HG03103 (cell line): ENCODE measurements around the gene RCOR1.

Experiments used
- ATAC-seq: cut with Tn5 transposase; IDR thresholded peaks from one replicate; pipeline ENCODE4 v1.9.1; 2021; ENCODE audit warnings: low read depth; ENCODE audit not compliant: unreplicated experiment

The RCOR1 gene

DNA sequence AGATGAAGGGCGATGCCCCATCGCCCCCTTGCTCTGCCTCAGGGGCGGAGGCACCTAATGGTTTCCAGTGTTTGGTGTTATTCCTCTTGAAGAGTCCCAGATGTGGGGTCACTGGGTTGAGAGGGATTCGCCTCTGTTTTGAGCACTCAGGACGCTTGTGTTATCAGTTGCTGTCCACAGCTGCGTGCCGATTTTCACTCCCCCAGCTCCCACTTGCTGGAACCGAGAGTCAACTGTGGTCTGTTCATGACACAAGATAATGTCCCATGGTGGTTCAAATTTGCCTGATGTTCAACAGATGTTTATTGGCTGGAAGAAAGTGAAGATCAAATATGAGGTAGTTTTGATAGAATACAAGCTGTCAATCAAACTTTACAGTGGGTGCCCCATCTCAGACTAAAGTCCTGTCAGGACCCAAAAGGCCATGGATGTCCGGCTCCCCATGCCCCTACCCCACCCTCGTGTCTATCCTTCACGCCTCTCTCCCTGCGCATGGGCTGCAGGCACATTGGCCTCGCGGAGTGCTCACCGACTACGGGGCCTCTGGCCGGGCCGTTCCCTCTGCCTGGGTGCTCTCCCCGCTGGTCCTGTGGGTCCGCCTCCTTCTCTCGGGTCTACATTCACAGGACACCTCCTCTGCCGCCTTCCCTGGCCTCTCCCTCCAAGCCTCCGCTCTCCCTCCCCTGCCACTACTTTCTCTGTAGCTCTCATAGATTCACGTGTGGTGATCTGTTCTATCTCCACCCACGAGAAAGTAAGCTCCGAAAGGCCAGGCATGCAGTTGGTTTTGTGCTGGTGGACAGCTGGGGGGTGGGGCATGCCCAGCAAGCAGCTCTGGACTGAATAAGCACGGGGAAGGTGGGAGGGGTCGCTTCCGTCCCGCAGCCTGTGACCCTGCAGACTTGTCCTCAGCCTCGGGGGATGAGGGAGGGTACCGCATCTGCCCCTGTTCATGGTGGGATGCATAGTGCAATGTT lies 178.0 kb downstream of the RCOR1 start:
- no peak for ATAC-seq

DNA sequence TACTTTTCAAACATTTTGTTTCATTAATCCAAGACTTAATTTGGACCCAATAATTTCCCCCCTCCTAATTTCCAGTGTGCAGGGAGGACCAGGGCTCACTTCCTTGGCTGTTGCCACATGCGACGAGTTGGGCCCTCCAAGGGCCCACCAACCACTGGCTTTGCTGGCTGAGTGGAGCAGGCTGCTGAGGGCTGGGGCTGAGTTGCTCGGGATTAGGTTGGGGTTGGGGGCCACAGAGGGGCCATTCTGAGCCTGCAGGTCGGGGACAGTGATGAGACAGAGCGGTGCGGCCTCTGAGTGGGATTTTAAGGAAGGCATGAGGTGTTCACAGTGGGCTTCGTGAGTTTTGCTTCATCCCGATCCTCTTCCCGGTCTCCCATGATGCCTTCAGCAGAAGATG lies 178.7 kb downstream of the RCOR1 start:
- no peak for ATAC-seq

DNA sequence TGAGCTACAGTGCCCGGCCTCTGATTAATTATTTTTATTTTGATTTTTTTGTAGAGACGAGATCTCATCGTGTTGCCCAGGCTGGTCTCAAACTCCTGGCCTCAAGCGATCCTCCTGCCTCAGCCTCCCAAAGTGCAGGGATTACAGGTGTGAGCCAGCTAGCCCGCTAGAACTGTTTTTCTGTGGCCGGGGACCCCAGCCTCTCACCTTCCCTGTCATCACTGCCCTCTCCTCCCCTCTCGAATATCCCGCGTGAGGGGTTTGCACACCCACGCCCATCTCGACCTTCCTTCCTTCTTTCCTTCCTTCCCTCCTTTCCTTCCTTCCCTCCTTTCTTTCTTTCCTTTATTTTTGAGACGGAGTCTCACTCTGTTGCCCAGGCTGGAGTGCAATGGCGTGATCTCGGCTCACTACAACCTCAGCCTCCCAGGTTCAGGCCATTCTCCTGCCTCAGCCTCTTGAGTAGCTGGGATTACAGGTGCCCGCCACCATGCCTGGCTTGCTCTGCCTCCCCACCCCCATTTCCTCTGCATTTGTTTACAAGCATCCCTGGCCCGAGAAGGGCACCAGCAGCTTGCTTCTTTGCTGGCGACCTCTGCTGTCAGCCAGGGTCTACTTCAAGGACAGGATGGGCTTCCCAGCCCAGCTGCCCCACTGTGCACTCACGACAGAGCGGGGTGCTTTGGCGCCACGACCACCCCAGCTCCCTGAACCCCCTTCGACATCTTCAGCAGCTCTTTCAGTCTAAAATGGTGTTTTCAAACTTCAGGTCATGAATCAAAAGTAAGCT lies 180.5 kb downstream of the RCOR1 start:
- no peak for ATAC-seq

DNA sequence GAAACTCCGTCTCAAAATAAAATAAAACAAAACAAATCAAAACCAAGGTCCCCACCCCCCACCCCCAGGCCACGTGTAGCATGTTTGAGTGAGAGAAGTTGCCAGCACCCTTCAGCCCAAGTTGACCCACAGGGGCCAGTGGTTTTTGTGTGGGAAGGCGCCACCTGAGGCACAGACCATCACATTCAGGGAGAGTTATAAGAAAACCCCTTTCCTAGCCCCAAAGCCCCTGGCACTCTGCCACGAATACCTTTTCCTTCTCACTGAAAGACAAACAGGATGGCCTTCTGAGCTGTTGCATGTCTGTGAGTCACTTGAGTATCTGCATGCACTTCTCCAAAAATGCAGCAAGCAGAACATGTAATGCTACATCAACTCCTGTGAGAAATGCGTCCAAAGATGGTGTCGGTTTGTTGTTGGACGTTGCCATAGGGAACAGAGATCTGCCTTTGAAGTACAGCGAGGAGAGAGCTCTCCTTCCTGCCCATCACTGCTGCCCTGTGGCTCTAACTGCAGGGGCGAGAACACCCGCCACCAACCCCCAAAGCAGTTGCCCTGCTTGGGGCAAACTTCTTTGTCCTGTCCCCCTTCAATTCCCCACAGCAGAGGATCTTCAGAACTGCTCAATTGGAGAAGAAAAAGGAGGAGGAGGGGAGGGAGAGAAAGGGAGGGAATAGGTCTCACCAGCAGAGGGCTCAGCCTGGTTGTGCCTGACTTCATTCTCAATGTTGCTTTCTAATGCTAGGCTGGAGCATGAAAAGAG lies 182.1 kb downstream of the RCOR1 start:
- no peak for ATAC-seq

DNA sequence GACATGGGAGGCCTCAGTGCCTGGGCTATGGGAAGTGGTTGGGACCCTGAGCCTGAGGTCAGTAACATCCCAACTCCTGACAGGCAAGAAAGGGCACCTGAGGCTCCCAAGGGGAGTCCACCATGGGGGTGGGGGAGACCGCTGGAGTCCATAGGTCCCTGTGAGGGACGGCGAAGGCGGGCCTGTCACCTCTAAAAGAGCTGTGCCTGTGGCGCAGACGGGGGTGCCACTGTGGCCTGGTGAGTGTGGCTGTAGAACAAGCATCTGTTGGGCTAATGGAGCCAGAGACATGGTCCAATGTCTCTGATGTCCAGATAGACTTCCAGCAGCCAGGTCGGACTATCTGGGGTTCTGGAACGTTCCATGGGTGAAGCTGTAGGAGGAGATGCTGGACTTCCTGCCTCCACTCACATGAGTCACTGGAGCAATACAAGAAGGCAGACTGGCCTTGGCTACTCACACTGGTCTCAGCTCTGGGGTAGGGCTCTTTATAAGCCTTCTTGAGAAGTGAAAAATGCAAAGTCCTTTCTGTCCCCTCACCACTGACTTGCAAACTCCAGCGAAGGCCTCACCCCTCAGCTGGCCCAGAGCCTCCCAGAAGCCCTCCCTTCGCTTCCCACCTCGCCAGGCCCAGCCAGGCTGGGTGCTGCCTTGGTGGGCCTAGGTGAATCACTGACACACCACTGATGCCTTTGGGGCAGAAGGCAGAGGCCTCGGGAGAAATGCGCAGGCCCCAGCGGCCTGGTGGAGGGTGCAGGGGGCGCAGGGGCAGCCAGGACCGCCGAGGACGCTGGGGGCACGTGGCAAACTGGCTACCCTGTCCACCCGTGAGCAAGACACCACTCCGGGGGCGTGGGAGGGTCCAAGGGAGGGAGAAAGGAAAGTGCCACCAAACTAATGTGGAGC lies 183.7 kb downstream of the RCOR1 start:
- ATAC-seq, result no peak

DNA sequence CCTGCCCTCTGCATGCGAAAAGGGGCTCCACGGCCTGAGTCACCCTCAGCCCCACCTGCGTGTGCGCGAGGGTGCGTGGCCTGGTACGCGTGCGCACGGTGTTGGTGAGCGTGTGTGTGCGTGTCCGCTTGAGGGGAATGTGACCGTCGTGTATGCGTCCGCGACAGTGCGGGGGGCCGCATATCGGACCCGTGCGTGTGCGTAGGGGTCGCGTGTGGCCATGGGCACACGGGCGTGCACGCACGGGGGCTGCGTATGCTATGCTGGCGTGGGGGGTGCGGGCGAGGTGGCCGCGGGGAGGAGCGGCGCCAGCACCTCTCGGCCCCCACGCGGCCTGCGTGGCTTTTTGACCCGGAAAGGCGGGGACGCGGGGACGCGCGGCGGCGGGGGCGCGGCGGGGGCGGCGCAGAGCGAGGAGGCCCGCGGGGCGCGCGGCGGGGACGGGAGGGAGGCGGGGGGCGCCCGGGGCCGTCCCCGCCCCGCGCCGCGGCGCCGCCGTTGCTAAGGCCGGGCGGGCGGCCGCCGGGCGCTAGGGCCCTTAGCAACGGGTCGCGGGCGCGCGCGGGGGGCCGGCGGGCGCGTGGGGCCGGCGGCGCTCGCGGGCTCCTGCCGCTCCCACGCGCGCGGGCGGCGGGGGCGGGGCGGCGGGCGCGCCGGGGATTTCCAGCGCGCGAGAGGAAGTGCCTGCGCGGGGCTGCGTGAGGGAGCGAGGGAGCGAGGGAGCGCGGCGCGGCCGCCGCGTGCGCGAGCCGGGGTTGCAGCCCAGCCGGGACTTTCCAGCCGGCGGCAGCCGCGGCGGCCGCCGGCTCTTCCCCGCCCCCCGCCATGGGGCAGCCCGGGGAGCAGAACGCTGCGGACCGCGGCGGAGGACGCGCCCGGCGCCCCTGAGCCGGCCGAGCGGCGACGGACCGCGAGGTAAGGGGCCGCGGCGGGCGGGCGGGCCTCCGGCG lies 184.6 kb downstream of the RCOR1 start, which contains the start of gene TRAF3:
TSS of gene TRAF3 (plus strand) at position 689 of the 950 bp plus-strand sequence. CDS start 92,753 bp downstream, outside the sequence.
- peak; percentile 40 for ATAC-seq

DNA sequence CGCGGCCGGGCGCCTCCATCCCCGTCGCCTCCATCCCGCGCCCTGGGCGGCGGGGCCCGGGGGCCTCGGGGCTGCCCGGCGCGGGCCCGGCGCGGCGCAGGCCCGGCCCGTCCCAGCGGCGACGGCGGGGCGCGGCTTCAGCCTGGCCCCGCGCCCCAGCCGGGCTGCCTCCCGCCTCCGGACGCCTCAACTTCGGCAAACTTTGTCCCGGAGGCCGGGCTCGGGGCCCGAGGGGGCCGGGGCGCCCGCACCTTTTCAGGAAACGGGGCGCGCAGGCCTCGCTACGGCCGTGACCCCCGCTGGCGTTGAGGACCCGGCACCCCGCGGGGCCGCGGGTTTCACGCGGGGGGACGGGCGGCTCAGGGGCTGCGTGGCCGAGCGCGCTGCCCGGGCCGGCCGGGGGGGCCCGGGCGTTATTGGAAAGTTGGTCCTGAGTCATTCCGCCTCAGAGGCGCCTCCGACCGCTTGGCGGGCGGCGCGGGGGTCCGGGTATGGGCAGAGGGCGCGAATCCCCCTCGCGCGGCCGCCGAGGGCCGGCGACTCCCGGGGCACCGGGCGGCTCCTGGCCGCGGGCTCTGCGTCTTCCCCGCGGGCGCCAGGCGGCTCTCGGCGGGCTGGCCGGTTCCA lies 185.4 kb downstream of the RCOR1 start:
- peak; percentile 15 for ATAC-seq

DNA sequence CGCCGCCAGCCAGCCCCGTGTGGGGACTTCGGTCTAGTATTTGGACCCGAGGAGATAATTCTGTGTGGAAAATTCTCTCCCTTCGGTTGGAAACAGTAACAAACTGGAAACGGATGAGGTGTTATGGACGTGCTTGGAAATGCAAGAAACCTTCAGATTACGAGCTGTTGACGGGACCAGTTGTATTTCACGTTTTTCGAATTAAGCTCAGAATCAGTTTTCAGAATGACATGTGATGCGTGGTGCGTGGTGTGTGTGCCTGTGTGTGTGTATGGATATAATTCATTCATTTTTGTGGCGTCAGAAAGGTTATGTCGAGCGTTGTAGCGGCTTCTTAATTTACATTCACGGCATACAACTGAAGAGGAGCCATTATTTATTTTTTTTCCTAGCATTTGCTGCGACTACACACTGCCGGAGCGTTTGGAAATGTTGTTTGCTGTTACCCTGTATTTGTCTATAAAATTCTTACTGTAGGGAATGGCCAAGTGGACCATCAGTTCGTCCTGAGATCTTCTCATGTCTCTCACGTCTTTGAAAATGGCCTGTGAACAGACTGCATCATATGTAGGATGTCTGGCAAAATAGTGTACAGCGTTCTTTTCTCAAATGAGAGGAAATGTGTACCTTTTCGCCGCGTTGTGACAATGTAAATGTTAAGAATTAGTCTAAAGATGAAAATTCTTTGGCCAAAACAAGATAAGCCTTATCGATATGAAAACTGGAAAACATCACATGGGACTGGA lies 186.1 kb downstream of the RCOR1 start:
- ATAC-seq, result no peak

DNA sequence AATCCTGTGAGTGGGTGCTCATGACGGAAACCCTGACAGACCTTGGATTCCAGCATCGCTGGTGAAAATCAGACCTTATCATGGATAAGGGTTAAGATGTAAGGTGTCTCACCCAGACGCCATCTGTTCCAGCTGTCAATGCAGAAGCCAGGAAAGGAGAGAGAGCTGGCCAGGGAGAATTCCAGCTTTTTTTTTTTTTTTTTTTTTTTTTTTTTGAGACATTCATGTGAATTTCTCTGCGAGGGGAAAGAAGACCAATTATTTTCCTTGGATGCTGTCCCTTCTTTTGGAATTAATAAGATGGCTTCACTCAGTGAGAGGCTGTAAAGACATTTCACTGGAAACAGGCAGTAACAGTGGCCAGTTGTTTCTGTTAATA lies 186.6 kb downstream of the RCOR1 start:
- no peak for ATAC-seq

DNA sequence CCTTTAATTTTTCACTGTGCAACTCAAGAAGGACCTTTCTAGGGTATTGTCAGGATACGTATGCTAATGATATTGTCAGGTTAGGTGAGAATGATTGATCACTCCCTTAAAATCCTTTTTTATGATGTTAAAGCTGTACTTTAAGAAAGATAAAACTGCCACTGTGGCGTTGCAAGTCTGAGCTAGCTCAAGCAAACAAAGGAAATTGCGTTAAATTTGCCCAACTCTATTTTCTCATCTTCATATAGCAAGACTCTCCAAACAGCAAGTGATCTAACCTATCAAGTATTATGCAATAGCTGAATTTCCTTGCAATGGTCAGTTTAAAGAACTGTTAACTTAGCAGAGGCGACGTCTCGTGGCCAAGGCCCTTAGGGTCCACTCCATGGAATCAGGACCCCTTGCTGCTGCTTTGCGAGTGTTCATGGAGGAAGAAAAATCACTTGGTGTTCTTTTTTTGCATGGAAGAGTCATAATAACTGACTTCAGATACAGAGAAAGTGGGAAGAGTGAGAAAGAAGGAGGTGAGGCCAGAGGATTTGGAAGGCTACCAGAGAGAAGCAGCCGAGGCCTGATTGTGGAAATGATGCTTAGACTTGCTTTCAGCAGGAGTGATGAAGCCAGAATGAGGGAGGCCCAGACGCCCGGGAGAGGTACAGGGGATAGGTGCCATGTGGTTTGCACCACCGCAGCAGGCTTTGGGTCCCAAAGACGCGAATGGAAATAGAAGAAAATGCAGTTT lies 187.3 kb downstream of the RCOR1 start:
- no peak for ATAC-seq
